PC-9 (cell line): ENCODE data around the gene MINDY1.

Experiments used
- EZH2 ChIP-seq: fragments of 200-600 bp; sonication (generic); IDR thresholded peaks from 2 replicates; pipeline ENCODE4 v1.8.0; 2017; ENCODE audit warnings: antibody characterized with exemption, low read depth
- TF ChIP-seq, protein P1 (sequence below): fragments of 200-600 bp; sonication (generic); conservative IDR thresholded peaks from 2 replicates; pipeline ENCODE4 v1.6.1; 2017; ENCODE audit warnings: mixed run types, antibody characterized with exemption, mild to moderate bottlenecking, moderate library complexity

- TF ChIP-seq, protein P1, sequence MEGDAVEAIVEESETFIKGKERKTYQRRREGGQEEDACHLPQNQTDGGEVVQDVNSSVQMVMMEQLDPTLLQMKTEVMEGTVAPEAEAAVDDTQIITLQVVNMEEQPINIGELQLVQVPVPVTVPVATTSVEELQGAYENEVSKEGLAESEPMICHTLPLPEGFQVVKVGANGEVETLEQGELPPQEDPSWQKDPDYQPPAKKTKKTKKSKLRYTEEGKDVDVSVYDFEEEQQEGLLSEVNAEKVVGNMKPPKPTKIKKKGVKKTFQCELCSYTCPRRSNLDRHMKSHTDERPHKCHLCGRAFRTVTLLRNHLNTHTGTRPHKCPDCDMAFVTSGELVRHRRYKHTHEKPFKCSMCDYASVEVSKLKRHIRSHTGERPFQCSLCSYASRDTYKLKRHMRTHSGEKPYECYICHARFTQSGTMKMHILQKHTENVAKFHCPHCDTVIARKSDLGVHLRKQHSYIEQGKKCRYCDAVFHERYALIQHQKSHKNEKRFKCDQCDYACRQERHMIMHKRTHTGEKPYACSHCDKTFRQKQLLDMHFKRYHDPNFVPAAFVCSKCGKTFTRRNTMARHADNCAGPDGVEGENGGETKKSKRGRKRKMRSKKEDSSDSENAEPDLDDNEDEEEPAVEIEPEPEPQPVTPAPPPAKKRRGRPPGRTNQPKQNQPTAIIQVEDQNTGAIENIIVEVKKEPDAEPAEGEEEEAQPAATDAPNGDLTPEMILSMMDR: no peak
- no peak for TF ChIP-seq EZH2
Measured at GRCh38 chr1:150972417-150972940, 34.2 kb downstream of the MINDY1 start.
